ENCODE data around the gene MCM9. TPM values are rescaled to one million over a fixed set of nuclear protein-coding genes. Genes with fewer than 3 reads are reported as not detected.
A peak's percentile ranks its signal among the peaks of the same experiment; 100 is the strongest.
"Not testable (repeated sequence)": the region's sequence is repeated elsewhere in the genome, so short reads cannot be mapped to it uniquely, and the experiment has no call there.

MCM9 gene
- total and polyA plus RNA-seq, 2 of the 13 experiments (the other 11 are each of a cell fraction or from before 2014, with no cell fraction given): 3.8 to 17.2 TPM

DNA sequence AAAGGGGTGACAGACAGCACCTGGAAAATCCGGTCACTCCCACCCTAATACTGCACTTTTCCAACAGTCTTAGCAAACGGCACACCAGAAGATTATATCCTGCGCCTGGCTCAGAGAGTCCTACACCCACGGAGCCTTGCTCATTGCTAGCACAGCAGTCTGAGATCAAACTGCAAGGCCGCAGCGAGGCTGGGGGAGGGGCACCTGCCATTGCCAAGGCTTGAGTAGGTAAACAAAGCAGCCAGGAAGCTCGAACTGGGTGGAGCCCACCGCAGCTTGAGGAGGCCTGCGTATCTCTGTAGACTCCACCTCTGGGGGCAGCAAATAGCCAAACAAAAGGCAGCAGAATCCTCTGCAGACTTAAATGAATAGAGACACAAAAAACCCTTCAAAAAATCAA is 138.4 kb downstream of the MCM9 start (continued):
- TF ChIP-seq, protein P1, sequence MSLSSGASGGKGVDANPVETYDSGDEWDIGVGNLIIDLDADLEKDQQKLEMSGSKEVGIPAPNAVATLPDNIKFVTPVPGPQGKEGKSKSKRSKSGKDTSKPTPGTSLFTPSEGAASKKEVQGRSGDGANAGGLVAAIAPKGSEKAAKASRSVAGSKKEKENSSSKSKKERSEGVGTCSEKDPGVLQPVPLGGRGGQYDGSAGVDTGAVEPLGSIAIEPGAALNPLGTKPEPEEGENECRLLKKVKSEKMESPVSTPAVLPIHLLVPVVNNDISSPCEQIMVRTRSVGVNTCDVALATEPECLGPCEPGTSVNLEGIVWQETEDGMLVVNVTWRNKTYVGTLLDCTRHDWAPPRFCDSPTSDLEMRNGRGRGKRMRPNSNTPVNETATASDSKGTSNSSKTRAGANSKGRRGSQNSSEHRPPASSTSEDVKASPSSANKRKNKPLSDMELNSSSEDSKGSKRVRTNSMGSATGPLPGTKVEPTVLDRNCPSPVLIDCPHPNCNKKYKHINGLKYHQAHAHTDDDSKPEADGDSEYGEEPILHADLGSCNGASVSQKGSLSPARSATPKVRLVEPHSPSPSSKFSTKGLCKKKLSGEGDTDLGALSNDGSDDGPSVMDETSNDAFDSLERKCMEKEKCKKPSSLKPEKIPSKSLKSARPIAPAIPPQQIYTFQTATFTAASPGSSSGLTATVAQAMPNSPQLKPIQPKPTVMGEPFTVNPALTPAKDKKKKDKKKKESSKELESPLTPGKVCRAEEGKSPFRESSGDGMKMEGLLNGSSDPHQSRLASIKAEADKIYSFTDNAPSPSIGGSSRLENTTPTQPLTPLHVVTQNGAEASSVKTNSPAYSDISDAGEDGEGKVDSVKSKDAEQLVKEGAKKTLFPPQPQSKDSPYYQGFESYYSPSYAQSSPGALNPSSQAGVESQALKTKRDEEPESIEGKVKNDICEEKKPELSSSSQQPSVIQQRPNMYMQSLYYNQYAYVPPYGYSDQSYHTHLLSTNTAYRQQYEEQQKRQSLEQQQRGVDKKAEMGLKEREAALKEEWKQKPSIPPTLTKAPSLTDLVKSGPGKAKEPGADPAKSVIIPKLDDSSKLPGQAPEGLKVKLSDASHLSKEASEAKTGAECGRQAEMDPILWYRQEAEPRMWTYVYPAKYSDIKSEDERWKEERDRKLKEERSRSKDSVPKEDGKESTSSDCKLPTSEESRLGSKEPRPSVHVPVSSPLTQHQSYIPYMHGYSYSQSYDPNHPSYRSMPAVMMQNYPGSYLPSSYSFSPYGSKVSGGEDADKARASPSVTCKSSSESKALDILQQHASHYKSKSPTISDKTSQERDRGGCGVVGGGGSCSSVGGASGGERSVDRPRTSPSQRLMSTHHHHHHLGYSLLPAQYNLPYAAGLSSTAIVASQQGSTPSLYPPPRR (CRISPR knock-in tag; IDR thresholded peaks at IDR 0.05; ENCODE audit: borderline replicate concordance): peak; percentile 33; the same call in 1 of the 2 replicates
- TF ChIP-seq FOXA3 (CRISPR knock-in tag; IDR thresholded peaks at IDR 0.05) (peak; percentile 91), SOX13 (CRISPR knock-in tag; conservative IDR thresholded peaks at IDR 0.05 in 1 of 2, IDR thresholded peaks at IDR 0.05 in 1 of 2) (peak in 1 of 2 experiments; percentile 72; a peak in 2 of 4 replicates), ARNT2 (CRISPR knock-in tag; IDR thresholded peaks at IDR 0.05; ENCODE audit: low read depth) (0 out of 2 replicates have a peak, but pooled peaks have one; percentile 33), ISL2 (CRISPR knock-in tag; IDR thresholded peaks at IDR 0.05) (peak; percentile 65), SAP130 (CRISPR knock-in tag; IDR thresholded peaks at IDR 0.05; ENCODE audit: low read depth) (peak; percentile 28; the same call in 1 of the 2 replicates), ZNF703 (CRISPR knock-in tag; IDR thresholded peaks at IDR 0.05; ENCODE audit: borderline replicate concordance) (peak; percentile 45; the same call in 1 of the 2 replicates)
- TF ChIP-seq, protein P2, sequence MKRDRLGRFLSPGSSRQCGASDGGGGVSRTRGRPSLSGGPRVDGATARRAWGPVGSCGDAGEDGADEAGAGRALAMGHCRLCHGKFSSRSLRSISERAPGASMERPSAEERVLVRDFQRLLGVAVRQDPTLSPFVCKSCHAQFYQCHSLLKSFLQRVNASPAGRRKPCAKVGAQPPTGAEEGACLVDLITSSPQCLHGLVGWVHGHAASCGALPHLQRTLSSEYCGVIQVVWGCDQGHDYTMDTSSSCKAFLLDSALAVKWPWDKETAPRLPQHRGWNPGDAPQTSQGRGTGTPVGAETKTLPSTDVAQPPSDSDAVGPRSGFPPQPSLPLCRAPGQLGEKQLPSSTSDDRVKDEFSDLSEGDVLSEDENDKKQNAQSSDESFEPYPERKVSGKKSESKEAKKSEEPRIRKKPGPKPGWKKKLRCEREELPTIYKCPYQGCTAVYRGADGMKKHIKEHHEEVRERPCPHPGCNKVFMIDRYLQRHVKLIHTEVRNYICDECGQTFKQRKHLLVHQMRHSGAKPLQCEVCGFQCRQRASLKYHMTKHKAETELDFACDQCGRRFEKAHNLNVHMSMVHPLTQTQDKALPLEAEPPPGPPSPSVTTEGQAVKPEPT (CRISPR knock-in tag; IDR thresholded peaks at IDR 0.05; ENCODE audit: low read depth): 0 out of 2 replicates have a peak, but pooled peaks have one; percentile 51
- TF ChIP-seq, protein P3, sequence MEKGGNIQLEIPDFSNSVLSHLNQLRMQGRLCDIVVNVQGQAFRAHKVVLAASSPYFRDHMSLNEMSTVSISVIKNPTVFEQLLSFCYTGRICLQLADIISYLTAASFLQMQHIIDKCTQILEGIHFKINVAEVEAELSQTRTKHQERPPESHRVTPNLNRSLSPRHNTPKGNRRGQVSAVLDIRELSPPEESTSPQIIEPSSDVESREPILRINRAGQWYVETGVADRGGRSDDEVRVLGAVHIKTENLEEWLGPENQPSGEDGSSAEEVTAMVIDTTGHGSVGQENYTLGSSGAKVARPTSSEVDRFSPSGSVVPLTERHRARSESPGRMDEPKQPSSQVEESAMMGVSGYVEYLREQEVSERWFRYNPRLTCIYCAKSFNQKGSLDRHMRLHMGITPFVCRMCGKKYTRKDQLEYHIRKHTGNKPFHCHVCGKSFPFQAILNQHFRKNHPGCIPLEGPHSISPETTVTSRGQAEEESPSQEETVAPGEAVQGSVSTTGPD (CRISPR knock-in tag; IDR thresholded peaks at IDR 0.05): 0 out of 2 replicates have a peak, but pooled peaks have one; percentile 44
- not testable (repeated sequence) for TF ChIP-seq SOX13 (IDR thresholded peaks at IDR 0.05)
- TF ChIP-seq, protein P4, sequence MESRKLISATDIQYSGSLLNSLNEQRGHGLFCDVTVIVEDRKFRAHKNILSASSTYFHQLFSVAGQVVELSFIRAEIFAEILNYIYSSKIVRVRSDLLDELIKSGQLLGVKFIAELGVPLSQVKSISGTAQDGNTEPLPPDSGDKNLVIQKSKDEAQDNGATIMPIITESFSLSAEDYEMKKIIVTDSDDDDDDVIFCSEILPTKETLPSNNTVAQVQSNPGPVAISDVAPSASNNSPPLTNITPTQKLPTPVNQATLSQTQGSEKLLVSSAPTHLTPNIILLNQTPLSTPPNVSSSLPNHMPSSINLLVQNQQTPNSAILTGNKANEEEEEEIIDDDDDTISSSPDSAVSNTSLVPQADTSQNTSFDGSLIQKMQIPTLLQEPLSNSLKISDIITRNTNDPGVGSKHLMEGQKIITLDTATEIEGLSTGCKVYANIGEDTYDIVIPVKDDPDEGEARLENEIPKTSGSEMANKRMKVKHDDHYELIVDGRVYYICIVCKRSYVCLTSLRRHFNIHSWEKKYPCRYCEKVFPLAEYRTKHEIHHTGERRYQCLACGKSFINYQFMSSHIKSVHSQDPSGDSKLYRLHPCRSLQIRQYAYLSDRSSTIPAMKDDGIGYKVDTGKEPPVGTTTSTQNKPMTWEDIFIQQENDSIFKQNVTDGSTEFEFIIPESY (CRISPR knock-in tag; IDR thresholded peaks at IDR 0.05): peak; percentile 25; the same call in 1 of the 2 replicates
- TF ChIP-seq, protein P5, sequence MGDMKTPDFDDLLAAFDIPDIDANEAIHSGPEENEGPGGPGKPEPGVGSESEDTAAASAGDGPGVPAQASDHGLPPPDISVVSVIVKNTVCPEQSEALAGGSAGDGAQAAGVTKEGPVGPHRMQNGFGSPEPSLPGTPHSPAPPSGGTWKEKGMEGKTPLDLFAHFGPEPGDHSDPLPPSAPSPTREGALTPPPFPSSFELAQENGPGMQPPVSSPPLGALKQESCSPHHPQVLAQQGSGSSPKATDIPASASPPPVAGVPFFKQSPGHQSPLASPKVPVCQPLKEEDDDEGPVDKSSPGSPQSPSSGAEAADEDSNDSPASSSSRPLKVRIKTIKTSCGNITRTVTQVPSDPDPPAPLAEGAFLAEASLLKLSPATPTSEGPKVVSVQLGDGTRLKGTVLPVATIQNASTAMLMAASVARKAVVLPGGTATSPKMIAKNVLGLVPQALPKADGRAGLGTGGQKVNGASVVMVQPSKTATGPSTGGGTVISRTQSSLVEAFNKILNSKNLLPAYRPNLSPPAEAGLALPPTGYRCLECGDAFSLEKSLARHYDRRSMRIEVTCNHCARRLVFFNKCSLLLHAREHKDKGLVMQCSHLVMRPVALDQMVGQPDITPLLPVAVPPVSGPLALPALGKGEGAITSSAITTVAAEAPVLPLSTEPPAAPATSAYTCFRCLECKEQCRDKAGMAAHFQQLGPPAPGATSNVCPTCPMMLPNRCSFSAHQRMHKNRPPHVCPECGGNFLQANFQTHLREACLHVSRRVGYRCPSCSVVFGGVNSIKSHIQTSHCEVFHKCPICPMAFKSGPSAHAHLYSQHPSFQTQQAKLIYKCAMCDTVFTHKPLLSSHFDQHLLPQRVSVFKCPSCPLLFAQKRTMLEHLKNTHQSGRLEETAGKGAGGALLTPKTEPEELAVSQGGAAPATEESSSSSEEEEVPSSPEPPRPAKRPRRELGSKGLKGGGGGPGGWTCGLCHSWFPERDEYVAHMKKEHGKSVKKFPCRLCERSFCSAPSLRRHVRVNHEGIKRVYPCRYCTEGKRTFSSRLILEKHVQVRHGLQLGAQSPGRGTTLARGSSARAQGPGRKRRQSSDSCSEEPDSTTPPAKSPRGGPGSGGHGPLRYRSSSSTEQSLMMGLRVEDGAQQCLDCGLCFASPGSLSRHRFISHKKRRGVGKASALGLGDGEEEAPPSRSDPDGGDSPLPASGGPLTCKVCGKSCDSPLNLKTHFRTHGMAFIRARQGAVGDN (CRISPR knock-in tag; IDR thresholded peaks at IDR 0.05): peak; percentile 61
